ENCODE results near the gene RIMKLB.

The RIMKLB gene, protein sequence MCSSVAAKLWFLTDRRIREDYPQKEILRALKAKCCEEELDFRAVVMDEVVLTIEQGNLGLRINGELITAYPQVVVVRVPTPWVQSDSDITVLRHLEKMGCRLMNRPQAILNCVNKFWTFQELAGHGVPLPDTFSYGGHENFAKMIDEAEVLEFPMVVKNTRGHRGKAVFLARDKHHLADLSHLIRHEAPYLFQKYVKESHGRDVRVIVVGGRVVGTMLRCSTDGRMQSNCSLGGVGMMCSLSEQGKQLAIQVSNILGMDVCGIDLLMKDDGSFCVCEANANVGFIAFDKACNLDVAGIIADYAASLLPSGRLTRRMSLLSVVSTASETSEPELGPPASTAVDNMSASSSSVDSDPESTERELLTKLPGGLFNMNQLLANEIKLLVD

DNA sequence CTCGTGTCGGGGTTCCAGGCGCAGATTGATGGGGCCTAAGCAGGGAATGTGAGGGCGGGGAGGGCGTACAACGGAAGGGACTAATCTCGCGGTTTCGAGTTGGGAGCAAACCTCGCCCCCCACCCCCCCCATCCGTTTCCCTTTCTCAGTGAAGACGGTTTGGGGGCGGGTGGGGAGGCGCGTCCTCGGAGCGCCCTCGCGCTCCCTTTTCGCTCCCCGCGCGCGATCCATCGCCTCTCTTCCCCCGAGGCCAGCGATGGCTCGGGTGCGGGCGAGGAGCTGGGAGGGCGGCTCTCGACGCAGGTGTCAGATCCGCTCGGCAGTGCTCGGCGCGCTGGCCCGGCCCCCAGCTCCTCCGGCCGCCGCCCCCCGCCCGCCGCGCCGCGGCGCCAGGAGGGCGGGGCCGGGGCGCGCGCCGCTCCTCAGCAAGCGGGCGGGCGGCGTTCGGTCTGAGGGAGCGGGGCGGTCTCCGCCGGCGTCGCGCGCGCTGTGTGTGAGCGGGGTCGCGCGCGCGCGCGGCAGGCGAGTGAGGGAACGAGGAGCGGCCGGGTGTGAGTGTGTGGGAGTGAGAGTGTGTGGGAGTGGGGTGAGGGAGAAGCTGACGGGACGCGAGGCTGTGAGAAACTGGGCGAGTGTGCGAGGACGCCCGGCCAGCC lies at the start of gene RIMKLB:
TSS of gene RIMKLB (plus strand) at position 516 of the 656 bp plus-strand sequence. CDS start 15,876 bp downstream, outside the sequence.
- in situ Hi-C loops (cut with MboI; ENCODE audit: low sequenced_read_pairs, unreplicated experiment): no loop called here
- peak; percentile 92 for DNase-seq (ENCODE audit: low spot score)

GRCh38 chr12:8648576-8649205 lies 49.1 kb upstream of the RIMKLB start:
- peak; percentile 75 for DNase-seq (ENCODE audit: low spot score)
- in situ Hi-C loops (cut with MboI; ENCODE audit: low sequenced_read_pairs, unreplicated experiment): no loop called here
- TF ChIP-seq, protein P1, sequence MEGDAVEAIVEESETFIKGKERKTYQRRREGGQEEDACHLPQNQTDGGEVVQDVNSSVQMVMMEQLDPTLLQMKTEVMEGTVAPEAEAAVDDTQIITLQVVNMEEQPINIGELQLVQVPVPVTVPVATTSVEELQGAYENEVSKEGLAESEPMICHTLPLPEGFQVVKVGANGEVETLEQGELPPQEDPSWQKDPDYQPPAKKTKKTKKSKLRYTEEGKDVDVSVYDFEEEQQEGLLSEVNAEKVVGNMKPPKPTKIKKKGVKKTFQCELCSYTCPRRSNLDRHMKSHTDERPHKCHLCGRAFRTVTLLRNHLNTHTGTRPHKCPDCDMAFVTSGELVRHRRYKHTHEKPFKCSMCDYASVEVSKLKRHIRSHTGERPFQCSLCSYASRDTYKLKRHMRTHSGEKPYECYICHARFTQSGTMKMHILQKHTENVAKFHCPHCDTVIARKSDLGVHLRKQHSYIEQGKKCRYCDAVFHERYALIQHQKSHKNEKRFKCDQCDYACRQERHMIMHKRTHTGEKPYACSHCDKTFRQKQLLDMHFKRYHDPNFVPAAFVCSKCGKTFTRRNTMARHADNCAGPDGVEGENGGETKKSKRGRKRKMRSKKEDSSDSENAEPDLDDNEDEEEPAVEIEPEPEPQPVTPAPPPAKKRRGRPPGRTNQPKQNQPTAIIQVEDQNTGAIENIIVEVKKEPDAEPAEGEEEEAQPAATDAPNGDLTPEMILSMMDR (IDR thresholded peaks at IDR 0.05; ENCODE audit: borderline replicate concordance, control extremely low read depth, extremely low read depth, insufficient read depth, missing control alignments): no peak

More for the DNA sequence above, at the start of gene RIMKLB:
- TF ChIP-seq, protein P1 (IDR thresholded peaks at IDR 0.05; ENCODE audit: borderline replicate concordance, control extremely low read depth, extremely low read depth, insufficient read depth, missing control alignments): no peak

- DNase-seq (ENCODE audit: low spot score): no peak
- TF ChIP-seq, protein P1 (IDR thresholded peaks at IDR 0.05; ENCODE audit: borderline replicate concordance, control extremely low read depth, extremely low read depth, insufficient read depth, missing control alignments): no peak
- in situ Hi-C loops (cut with MboI; ENCODE audit: low sequenced_read_pairs, unreplicated experiment): no loop called here
Measured at GRCh38 chr12:8655421-8655820, 42.4 kb upstream of the RIMKLB start.

GRCh38 chr12:8658346-8658745 lies 39.4 kb upstream of the RIMKLB start:
- in situ Hi-C loops (cut with MboI; ENCODE audit: low sequenced_read_pairs, unreplicated experiment): no loop called here
- no peak for DNase-seq (ENCODE audit: low spot score)

DNA sequence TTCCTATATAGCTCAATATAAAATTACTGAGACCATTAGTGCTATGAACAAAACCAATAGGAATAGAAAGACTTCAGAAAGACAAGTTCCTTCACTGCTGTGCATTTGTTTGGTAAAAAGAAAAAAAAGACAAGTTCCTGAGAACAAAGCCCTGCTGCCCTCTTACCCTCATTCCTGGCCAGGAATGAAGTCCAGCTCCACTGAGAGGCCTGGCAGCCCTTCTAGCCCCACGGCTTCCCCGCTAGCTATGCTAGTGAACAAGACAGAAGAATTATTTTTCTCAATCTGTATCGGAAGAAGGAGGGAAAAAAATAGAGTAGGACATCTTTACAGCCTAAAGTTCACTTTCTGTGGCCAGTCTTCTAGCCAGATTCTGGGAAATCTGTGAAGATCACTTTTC lies 36.8 kb upstream of the RIMKLB start:
- DNase-seq (ENCODE audit: low spot score): no peak
- in situ Hi-C loops (cut with MboI; ENCODE audit: low sequenced_read_pairs, unreplicated experiment): loop anchor here (10.0 kb wide), 1 partner anchor 234 kb away; no protein-coding TSS in a partner anchor
- TF ChIP-seq, protein P1 (IDR thresholded peaks at IDR 0.05; ENCODE audit: borderline replicate concordance, control extremely low read depth, extremely low read depth, insufficient read depth, missing control alignments): no peak

More at GRCh38 chr12:8658346-8658745, 39.4 kb upstream of the RIMKLB start:
- TF ChIP-seq, protein P1 (IDR thresholded peaks at IDR 0.05; ENCODE audit: borderline replicate concordance, control extremely low read depth, extremely low read depth, insufficient read depth, missing control alignments): no peak

- in situ Hi-C loops (cut with MboI; ENCODE audit: low sequenced_read_pairs, unreplicated experiment): loop anchor here (10.0 kb wide), 1 partner anchor 233 kb away; no protein-coding TSS in a partner anchor
Measured at GRCh38 chr12:8661751-8662150, 36.0 kb upstream of the RIMKLB start.

More at GRCh38 chr12:8661751-8662150, 36.0 kb upstream of the RIMKLB start:
- TF ChIP-seq, protein P1 (IDR thresholded peaks at IDR 0.05; ENCODE audit: borderline replicate concordance, control extremely low read depth, extremely low read depth, insufficient read depth, missing control alignments): no peak
- DNase-seq (ENCODE audit: low spot score): no peak

Data from GM13976 (cell line).